Aorta (tissue), 5 donors: Measurements from ENCODE around the gene FNDC3B. TPM values are rescaled to one million over a fixed set of nuclear protein-coding genes. Genes with fewer than 3 reads are reported as not detected.

ENCODE experiments used
- ATAC-seq: fragments of 200-7000 bp; cut with Tn5 transposase; one replicate; pipeline ENCODE4 v1.9.1; 2022; ENCODE audit warnings: moderate library complexity; ENCODE audit not compliant: low FRiP score
- DNase-seq, 2 donors: peaks; one replicate each; pipeline ENCODE4 v3.0.0-alpha.2; 2020
- H3K27ac ChIP-seq, 2 donors: one replicate each; pipeline ENCODE4 v1.5.1; 2013; ENCODE audit warnings: low read length in 2 of 2, mild to moderate bottlenecking in 2 of 2, moderate library complexity in 2 of 2, control low read depth in 1 of 2, inconsistent platforms in 1 of 2, low read depth in 1 of 2
- H3K27me3 ChIP-seq, 2 donors: one replicate each; pipeline ENCODE4 v1.6.1; 2013; ENCODE audit warnings: control low read depth in 1 of 2, low read length in 1 of 2, mild to moderate bottlenecking in 1 of 2, moderate library complexity in 1 of 2; ENCODE audit not compliant: insufficient read depth in 2 of 2, control insufficient read depth in 1 of 2
- H3K36me3 ChIP-seq, 2 donors: one replicate each; pipeline ENCODE4 v1.6.1; 2013; ENCODE audit warnings: control low read depth in 1 of 2, low read length in 1 of 2, mild to moderate bottlenecking in 1 of 2; ENCODE audit not compliant: insufficient read depth in 2 of 2, control insufficient read depth in 1 of 2
- H3K4me1 ChIP-seq, 2 donors: one replicate each; pipeline ENCODE4 v1.6.1; 2013; ENCODE audit warnings: low read length in 2 of 2, control low read depth in 1 of 2, mild to moderate bottlenecking in 1 of 2, moderate library complexity in 1 of 2; ENCODE audit not compliant: insufficient read depth in 2 of 2, control insufficient read depth in 1 of 2
- H3K4me3 ChIP-seq, 2 donors: one replicate each; pipeline ENCODE4 v1.5.1; 2013; ENCODE audit warnings: low read length in 2 of 2, control low read depth in 1 of 2, mild to moderate bottlenecking in 1 of 2
- H3K9me3 ChIP-seq: one replicate; pipeline ENCODE4 v1.6.1; 2013; ENCODE audit warnings: mild to moderate bottlenecking, low read length; ENCODE audit not compliant: control insufficient read depth
- WGBS, 2 donors: extraction: QIAGEN DNeasy Blood & Tissue Kit; methylation state at CpG; one replicate each; pipeline ENCODE4 v1.1.7; 2013; 5-methylcytosine and 5-hydroxymethylcytosine counted together
- intact Hi-C, 2 donors: fragments of 100-400 bp; cut with DNase I; formaldehyde crosslinking; loops; one replicate each; pipeline versions ENCODE4 v1.14.2 to v1.15.0; 2022
- polyA plus RNA-seq, 2 donors: library from polyadenylated mRNA; stranded (reverse); fragments of 200-250 nt; gene quantifications; one replicate each; pipeline ENCODE4 v1.2.3, GENCODE V29; 2013
- total RNA-seq, 2 donors: library from RNA; stranded (reverse); fragmentation: NEBNext Ultra II Directional; extraction: Animal tissue kit (Norgen Biotek cat#: 25700); gene quantifications; one replicate each; pipeline ENCODE4 v1.2.1, GENCODE V29; 2021
- donor health status: healthy with polysubstance abuse.
- donor health status: Bipolar disorder and iron deficiency.
- donor health status: DM: no; HTN: no; CAD: no.
- donor health status: DM: no; HTN: no; CAD: no.
- donor health status: DM: yes; HTN: yes; CAD: no.

FNDC3B gene
- total and polyA plus RNA-seq, 4 donors: 12.5 to 239 (median 120) TPM

DNA sequence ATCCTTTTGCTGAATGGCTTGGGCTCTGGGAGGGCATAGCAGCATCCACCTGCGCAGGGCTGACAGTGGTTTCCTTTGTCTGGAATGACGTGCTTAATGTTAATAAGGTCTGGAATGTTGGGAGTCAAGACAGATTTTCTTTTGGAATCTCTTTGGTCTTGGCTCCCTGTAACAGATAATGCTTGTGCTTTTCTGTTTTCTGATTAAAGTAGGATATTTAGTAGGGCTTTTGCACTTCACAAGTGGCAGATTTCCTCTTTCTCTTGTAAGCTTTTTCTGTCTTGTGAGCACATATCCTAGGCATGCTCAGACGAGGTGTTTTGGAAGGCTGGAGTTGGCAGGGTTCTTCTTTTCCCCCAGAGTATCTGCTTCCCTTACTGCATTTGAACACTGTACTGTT lies 219.2 kb downstream of the FNDC3B start:
- H3K27ac ChIP-seq: peak overlapping the region; percentile 98 to 100
- 10 to 15% methylated on average over 3 of the region's 3 CpGs for WGBS, 2 donors
- H3K9me3 ChIP-seq: no peaks in the 10 kb centered on the region
- H3K27me3 ChIP-seq: no peaks in the 10 kb centered on the region
- peaks cover 17 to 29% of the 10 kb centered on the region in 2 donors for H3K4me1 ChIP-seq
- H3K36me3 ChIP-seq: no peaks in the 10 kb centered on the region
- ATAC-seq (peak; percentile 74), DNase-seq (no peak)
- peak overlapping the region in 1 of 2 donors; percentile 5 for H3K4me3 ChIP-seq
- intact Hi-C loops: loop anchor here (5.0 kb wide), 2 partner anchors 46 to 59 kb away; no protein-coding TSS in a partner anchor

DNA sequence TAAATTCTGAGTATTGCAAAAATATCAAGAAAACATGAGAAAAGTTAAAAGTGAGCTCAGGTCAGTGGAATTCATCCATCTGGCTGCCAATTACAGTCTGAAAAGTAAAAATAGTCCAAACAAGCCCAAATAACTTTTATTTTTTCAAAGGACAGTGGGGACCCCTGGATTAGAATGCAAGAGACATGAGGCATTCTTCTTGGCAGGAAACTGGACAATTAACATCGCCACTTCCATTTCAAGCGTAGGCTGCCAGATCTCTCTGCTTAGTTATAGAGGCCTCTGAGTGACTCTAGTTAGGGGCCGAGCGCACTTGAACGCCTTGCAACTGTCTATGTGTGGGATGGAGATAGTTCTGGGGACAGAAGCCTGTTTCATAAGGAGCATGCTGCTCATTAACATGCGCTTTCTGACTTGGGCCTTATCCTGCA lies 219.7 kb downstream of the FNDC3B start:
- H3K4me1 ChIP-seq: peaks cover 17 to 29% of the 10 kb centered on the region in 2 donors
- peaks cover 0 to 2% of the 10 kb centered on the region in 2 donors for H3K36me3 ChIP-seq
- ATAC-seq: peak; percentile 53
- H3K27ac ChIP-seq: peak overlapping the region; percentile 86 to 92
- H3K9me3 ChIP-seq: no peaks in the 10 kb centered on the region
- WGBS, 2 donors: 9 to 20% methylated on average over 6 of the region's 6 CpGs
- DNase-seq: no peak
- intact Hi-C loops: loop anchor here (5.0 kb wide), 2 partner anchors 47 to 58 kb away; no protein-coding TSS in a partner anchor
- H3K27me3 ChIP-seq: no peaks in the 10 kb centered on the region
- H3K4me3 ChIP-seq: no peak overlapping the region

DNA sequence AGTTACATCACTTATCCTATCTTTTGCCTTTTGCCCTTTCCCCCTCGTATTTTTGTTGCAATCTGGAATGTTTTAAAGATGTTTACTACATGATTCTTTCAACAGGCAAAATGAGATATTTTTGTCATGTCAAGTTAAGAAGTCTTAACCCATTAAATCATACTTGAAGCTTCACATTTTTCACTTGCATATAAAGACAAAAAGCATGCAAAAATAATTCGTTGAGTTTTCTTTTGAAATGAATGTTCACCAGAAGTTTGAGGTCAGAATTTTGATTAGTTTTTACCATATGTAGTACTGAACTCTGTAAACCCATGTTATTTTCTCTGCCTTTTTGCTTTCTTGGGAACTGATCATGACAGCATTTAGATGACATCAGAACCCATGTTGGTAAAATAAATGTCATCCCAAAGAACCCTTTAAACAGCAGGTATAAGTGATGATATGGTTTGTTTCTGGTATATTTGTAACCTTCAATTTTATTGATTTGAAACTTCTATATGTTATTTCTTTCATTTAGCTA lies 220.4 kb downstream of the FNDC3B start:
- no peaks in the 10 kb centered on the region for H3K27me3 ChIP-seq
- H3K4me3 ChIP-seq: no peak overlapping the region
- DNase-seq: no peak
- H3K36me3 ChIP-seq: peaks cover 0 to 3% of the 10 kb centered on the region in 2 donors
- ATAC-seq: no peak
- H3K4me1 ChIP-seq: peaks cover 17 to 26% of the 10 kb centered on the region in 2 donors
- H3K9me3 ChIP-seq: no peaks in the 10 kb centered on the region
- intact Hi-C loops: loop anchor here (5.0 to 10.0 kb wide), 3 partner anchors 47 to 105 kb away; no protein-coding TSS in a partner anchor
- no peak overlapping the region for H3K27ac ChIP-seq
- WGBS, 2 donors: 2 to 5% methylated on average over 2 of the region's 2 CpGs

GRCh38 chr3:172260381-172260780 lies 221.0 kb downstream of the FNDC3B start:
- no peak for ATAC-seq

DNA sequence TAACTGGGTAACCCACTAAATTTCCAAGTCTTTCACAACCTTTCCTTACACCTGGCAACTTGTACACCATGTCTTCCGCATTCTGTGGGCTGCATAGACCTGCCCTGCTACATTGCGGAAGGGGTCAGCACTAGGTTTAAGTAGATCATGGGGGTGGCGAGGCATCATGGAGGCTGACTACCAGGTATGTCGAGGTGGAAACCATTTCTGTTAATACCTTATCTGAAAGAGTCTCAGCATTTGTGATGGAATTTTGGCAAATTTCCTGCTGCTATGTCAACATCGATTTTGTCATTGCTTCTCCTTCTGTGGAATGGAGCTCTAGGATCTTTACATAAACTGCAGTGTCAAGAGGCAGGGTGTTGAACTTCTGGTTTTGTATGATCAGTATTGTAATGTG lies 221.7 kb downstream of the FNDC3B start:
- intact Hi-C loops: loop anchor here in 1 of 2 donors (5.0 to 10.0 kb wide), 2 partner anchors 49 to 106 kb away; no protein-coding TSS in a partner anchor
- ATAC-seq (no peak), DNase-seq (no peak)
- H3K4me3 ChIP-seq: no peak overlapping the region
- H3K36me3 ChIP-seq: peaks cover 0 to 3% of the 10 kb centered on the region in 2 donors
- H3K9me3 ChIP-seq: no peaks in the 10 kb centered on the region
- H3K4me1 ChIP-seq: peaks cover 16 to 26% of the 10 kb centered on the region in 2 donors
- H3K27me3 ChIP-seq: no peaks in the 10 kb centered on the region
- 64 to 68% methylated on average over 5 of the region's 5 CpGs for WGBS, 2 donors
- peak overlapping the region; percentile 63 to 95 for H3K27ac ChIP-seq

More at GRCh38 chr3:172260381-172260780, 221.0 kb downstream of the FNDC3B start:
- H3K4me3 ChIP-seq: no peak overlapping the region
- intact Hi-C loops: loop anchor here in 1 of 2 donors (5.0 to 10.0 kb wide), 2 partner anchors 48 to 106 kb away; no protein-coding TSS in a partner anchor
- no peaks in the 10 kb centered on the region for H3K27me3 ChIP-seq
- H3K4me1 ChIP-seq: peaks cover 17 to 26% of the 10 kb centered on the region in 2 donors
- H3K36me3 ChIP-seq: peaks cover 0 to 3% of the 10 kb centered on the region in 2 donors
- WGBS, 2 donors: 5 to 19% methylated on average over 2 of the region's 2 CpGs
- no peak for DNase-seq
- peak overlapping the region; percentile 79 to 95 for H3K27ac ChIP-seq
- no peaks in the 10 kb centered on the region for H3K9me3 ChIP-seq

- Histone ChIP-seq H3K27me3 (no peaks in the 10 kb centered on the region), H3K4me3 (no peak overlapping the region), H3K27ac (no peak overlapping the region), H3K36me3 (peaks cover 0 to 3% of the 10 kb centered on the region in 2 donors), H3K9me3 (no peaks in the 10 kb centered on the region), H3K4me1 (peaks cover 13 to 24% of the 10 kb centered on the region in 2 donors)
- no peak for DNase-seq
- ATAC-seq: no peak
- WGBS, 2 donors: 3% methylated on average over 1 of the region's 1 CpG
- intact Hi-C loops: loop anchor here in 1 of 2 donors (5.0 to 10.0 kb wide), 2 partner anchors 51 to 108 kb away; no protein-coding TSS in a partner anchor
Observed at GRCh38 chr3:172262991-172263608, 223.7 kb downstream of the FNDC3B start.

DNA sequence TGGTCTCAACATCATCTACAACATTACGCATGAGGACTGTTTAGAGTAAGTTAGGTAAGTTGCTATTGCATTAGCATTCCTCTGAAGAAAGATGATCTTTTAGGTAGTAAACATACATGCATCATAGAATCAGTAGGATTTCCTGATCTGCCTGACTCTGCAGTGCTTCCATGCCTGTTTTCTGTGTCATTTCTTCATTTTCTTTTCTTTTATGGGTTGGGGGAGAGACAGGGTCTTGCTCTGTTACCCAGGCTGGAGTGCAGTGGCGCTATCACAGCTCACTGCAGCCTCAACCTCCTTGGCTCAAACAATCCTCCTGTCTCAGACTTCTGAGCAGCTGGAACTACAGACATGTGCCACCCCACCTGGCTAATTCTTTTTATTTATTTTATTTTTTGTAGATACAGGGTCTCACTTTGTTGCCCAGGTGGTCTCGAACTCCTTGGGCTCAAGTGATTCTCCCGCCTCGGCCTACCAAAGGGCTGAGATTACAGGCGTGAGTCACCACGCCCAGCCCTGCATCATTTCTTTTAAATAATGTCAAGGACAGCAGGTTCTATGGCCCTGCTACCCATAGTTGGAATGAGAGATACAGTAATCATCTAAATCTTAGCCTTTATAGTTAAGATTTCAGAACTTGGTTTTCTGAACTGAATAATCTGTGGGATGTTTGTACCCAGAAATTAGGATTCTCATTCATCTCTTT lies 224.6 kb downstream of the FNDC3B start:
- DNase-seq (no peak), ATAC-seq (no peak)
- Histone ChIP-seq H3K27ac (peak overlapping the region in 1 of 2 donors; percentile 23), H3K36me3 (peaks cover 0 to 3% of the 10 kb centered on the region in 2 donors), H3K4me3 (no peak overlapping the region), H3K4me1 (peaks cover 8 to 20% of the 10 kb centered on the region in 2 donors), H3K9me3 (no peaks in the 10 kb centered on the region), H3K27me3 (no peaks in the 10 kb centered on the region)
- 97% methylated on average over 7 of the region's 7 CpGs for WGBS, 2 donors
- intact Hi-C loops: loop anchor here in 1 of 2 donors (5.0 to 10.0 kb wide), 2 partner anchors 52 to 109 kb away; no protein-coding TSS in a partner anchor

DNA sequence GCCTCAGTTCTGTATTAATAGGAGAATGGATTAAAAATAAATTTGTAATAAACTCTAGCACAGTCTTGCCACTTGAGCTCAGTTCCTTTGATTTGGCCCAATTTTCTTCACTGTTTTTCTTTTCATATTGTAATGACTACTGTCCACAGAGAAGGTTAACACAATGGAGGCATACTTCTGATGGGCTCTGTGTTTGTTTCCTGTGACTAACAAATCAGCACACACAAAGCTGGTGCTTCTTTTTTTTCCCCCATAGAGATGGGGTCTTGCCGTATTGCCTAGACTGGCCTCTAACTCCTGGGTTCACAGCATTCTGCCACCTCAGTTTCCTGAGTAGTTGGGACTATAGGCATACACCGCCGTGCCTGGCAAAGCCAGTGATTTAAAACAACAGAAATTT lies 226.7 kb downstream of the FNDC3B start:
- H3K27ac ChIP-seq: no peak overlapping the region
- no peak overlapping the region for H3K4me3 ChIP-seq
- no peaks in the 10 kb centered on the region for H3K27me3 ChIP-seq
- no peak for DNase-seq
- no peaks in the 10 kb centered on the region for H3K9me3 ChIP-seq
- no peak for ATAC-seq
- H3K36me3 ChIP-seq: peaks cover 0 to 3% of the 10 kb centered on the region in 2 donors
- H3K4me1 ChIP-seq: peaks cover 2 to 14% of the 10 kb centered on the region in 2 donors
- intact Hi-C loops: loop anchor here in 1 of 2 donors (10.0 kb wide), 1 partner anchor 111 kb away; no protein-coding TSS in a partner anchor
- WGBS, 2 donors: 97 to 100% methylated on average over 3 of the region's 3 CpGs
